ENCODE measurements around the gene MTRR.

Gene MTRR

DNA sequence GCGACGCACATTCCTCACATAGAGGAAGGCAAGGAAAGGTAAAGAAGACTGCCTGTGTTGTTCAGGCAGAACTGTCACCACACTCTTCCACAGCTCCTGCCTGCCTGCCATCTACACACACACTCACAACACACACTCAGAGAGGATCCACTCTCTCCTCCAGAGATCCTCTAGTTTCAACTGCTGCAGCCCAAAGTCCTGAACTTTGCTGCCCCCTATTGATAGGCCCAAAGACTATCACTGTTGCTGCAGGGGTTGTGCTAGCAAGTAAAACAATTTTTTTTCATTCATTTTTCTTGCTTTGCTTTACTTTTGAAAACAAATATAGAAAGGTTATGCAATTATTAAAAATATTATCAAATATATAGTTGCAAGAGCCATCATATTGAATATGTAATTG lies 12.1 kb upstream of the MTRR start:
- peak; percentile 26 to 38 for TF ChIP-seq CTCF (IDR thresholded peaks at IDR 0.05)
- H3K27me3 ChIP-seq, result no peaks in the 10 kb centered on the region
- intact Hi-C loops (cut with DNase I; ENCODE audit: low total_unique reads), result no loop called here
- peaks cover 0 to 6% (median 0%) of the 10 kb centered on the region in 4 donors for H3K4me1 ChIP-seq
- peaks cover 25 to 44% (median 26%) of the 10 kb centered on the region in 3 donors for H3K36me3 ChIP-seq
- no peak overlapping the region for H3K27ac ChIP-seq
- DNase-seq, result no peak
- no peak overlapping the region for H3K4me3 ChIP-seq
- no peaks in the 10 kb centered on the region for H3K9me3 ChIP-seq

DNA sequence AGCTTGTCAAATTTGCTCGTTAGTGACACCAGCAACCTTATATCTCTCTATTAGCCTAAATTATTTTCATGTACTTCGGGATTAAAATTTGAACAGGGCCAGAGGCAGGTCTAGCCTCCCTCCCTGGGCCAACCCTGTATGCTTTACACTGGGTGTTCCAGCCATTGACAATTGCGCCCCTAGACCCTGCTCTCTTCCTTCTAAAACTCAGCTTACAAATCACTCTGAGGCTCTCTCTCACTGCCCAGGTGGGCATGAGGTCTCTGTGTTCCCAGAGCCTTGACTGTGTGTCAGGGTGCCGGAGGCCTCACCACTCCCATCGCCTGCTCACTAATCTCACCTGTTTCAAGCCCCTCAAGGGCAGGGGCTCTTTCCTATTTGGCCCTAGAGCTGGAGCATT lies 11.6 kb upstream of the MTRR start:
- intact Hi-C loops (cut with DNase I; ENCODE audit: low total_unique reads), result no loop called here
- H3K9me3 ChIP-seq, result no peaks in the 10 kb centered on the region
- no peak for DNase-seq
- H3K4me3 ChIP-seq, result no peak overlapping the region
- H3K36me3 ChIP-seq, result peaks cover 30 to 49% (median 31%) of the 10 kb centered on the region in 3 donors
- no peak for TF ChIP-seq CTCF (IDR thresholded peaks at IDR 0.05)
- H3K27me3 ChIP-seq, result no peaks in the 10 kb centered on the region
- no peak overlapping the region for H3K27ac ChIP-seq
- H3K4me1 ChIP-seq, result peaks cover 0 to 3% (median 0%) of the 10 kb centered on the region in 4 donors

DNA sequence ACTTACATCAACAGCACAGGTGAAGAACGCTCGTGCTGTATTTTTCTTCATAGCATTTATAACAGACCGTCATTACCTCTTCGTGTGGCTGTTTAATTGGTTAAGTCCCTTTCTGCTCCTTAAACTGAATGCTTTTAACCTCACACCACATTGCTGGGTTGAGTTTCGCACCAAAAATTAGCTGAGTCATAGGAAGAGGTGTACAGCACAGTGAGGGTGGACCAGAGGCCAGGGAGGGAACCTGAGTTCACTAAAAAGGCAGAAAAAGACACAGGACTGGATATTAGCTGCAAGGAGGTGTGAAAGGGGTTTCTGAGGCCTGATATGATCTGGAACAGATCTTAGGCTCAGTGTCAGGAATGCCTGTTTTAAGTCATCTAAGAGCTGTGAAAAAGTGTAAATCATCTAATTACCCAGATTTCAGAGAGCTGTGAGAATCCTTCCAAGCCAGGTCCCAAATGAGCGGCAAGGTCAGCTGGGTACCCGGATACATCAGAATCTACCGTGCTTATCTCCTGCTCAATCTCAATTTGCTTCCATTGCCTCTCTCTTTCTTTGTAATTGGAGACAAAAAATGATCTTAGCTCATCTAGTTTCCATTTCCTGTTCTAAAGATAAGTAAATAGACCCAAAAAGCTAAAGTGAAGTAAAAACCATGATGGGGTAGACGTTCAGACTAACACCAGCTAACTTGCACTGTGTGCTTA lies 10.9 kb upstream of the MTRR start:
- no peak for DNase-seq
- no peak overlapping the region for H3K4me3 ChIP-seq
- intact Hi-C loops (cut with DNase I; ENCODE audit: low total_unique reads), result no loop called here
- no peak for TF ChIP-seq CTCF (IDR thresholded peaks at IDR 0.05)
- no peak overlapping the region for H3K27ac ChIP-seq
- H3K4me1 ChIP-seq, result no peaks in the 10 kb centered on the region
- H3K9me3 ChIP-seq, result no peaks in the 10 kb centered on the region
- H3K36me3 ChIP-seq, result peaks cover 34 to 56% (median 35%) of the 10 kb centered on the region in 3 donors
- no peaks in the 10 kb centered on the region for H3K27me3 ChIP-seq

GRCh38 chr5:7866196-7866595 lies 2.8 kb upstream of the MTRR start:
- Histone ChIP-seq H3K9me3 (no peaks in the 10 kb centered on the region), H3K4me3 (no peak overlapping the region), H3K4me1 (peaks cover 0 to 23% (median 18%) of the 10 kb centered on the region in 4 donors), H3K27me3 (no peaks in the 10 kb centered on the region), H3K27ac (no peak overlapping the region), H3K36me3 (peaks cover 13 to 35% (median 20%) of the 10 kb centered on the region in 3 donors)
- no peak for DNase-seq
- no peak for TF ChIP-seq CTCF (IDR thresholded peaks at IDR 0.05)
- intact Hi-C loops (cut with DNase I; ENCODE audit: low total_unique reads), result no loop called here

DNA sequence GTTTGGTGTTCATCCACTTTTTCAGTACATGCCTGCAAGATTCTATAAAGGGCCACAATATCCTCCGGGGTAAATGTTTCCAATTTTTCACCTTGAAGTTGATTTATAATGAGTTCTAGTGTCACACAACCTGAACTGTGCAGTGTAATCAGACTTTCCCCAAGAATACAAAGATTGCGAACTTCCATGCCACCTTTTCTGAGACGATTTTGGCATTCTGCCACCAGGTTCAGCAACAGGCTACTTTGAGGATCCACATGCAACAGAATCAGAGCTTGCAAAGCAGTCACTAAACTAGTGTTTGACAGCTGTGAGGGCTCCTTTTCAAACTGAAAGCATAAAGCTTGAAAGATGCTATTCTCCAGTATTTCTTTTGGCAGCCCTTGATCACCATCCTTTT lies 1.7 kb upstream of the MTRR start:
- TF ChIP-seq CTCF (IDR thresholded peaks at IDR 0.05), result no peak
- Histone ChIP-seq H3K9me3 (no peaks in the 10 kb centered on the region), H3K4me3 (no peak overlapping the region), H3K36me3 (peaks cover 4 to 25% (median 15%) of the 10 kb centered on the region in 3 donors), H3K27me3 (no peaks in the 10 kb centered on the region), H3K4me1 (peaks cover 0 to 28% (median 19%) of the 10 kb centered on the region in 4 donors), H3K27ac (no peak overlapping the region)
- no peak for DNase-seq
- intact Hi-C loops (cut with DNase I; ENCODE audit: low total_unique reads), result no loop called here
